Femur (tissue), 1 donor: Measurements from ENCODE around the gene KLHL28.
"Not testable (repeated sequence)": the region's sequence is repeated elsewhere in the genome, so short reads cannot be mapped to it uniquely, and the experiment has no call there.

ENCODE experiments used
- DNase-seq: peaks from one replicate; pipeline ENCODE4 v3.0.0-alpha.2; 2017

Gene KLHL28

DNA sequence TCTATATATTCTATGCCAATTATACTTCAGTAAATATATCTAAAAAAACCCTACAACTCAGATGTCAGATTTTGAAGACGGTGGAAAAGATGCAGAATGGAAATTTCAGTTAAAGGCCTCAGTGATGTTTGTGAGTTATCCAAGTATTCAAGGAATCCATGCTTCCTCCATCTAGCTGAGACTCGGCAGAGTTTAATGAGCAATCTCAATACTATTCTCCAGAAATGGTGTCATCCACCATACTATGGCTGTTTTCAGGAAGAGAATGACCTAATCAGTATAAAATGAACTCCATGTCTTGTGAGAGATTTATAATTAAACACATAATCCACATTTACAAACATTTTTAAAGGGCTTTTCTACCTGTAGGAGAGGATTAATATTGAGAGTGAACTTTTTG, 66.0 kb downstream of the KLHL28 start:
- DNase-seq: no peak

DNA sequence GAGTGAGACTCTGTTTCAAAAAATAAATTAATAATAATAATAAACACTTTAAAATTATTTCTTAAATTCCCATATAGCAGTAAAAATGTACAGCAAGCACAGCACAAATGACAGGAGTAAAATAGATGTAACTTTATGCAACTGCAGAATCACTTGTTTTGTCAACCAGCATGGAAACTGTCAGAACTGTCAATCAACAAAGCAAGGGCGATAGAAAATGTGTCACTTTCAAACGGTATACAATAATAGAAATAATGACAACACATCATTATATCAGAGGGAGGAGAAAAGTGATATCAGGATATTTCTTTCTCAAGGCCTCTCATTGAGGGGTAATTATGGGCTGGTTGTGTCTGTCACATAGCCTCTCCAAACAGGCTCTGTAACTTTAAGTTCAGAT, 68.2 kb downstream of the KLHL28 start:
- DNase-seq: no peak

DNA sequence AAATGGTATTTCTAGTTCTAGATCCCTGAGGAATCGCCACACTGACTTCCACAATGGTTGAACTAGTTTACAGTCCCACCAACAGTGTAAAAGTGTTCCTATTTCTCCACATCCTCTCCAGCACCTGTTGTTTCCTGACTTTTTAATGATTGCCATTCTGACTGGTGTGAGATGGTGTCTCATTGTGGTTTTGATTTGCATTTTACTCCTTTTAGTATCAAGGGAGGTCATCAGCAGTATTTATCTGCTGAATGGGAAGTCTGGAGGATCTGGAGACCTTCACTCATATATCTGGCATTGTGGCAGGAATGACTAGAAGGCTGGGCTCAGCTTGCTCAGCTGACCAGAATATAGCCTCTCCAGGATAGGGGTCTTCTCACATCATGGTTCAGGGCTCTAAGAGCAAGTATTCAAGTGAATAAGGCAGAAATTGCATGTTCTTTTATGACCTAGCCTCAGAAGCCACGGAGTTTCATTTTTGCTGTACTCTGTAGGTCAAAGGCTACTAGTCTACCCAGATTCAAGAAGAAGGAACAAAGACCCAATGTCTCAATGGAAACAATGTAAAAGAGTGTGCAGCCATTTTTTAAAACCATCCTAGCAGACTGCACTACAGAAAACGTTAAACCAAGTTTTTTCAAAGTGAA, 69.9 kb downstream of the KLHL28 start:
- not testable (repeated sequence) for DNase-seq

DNA sequence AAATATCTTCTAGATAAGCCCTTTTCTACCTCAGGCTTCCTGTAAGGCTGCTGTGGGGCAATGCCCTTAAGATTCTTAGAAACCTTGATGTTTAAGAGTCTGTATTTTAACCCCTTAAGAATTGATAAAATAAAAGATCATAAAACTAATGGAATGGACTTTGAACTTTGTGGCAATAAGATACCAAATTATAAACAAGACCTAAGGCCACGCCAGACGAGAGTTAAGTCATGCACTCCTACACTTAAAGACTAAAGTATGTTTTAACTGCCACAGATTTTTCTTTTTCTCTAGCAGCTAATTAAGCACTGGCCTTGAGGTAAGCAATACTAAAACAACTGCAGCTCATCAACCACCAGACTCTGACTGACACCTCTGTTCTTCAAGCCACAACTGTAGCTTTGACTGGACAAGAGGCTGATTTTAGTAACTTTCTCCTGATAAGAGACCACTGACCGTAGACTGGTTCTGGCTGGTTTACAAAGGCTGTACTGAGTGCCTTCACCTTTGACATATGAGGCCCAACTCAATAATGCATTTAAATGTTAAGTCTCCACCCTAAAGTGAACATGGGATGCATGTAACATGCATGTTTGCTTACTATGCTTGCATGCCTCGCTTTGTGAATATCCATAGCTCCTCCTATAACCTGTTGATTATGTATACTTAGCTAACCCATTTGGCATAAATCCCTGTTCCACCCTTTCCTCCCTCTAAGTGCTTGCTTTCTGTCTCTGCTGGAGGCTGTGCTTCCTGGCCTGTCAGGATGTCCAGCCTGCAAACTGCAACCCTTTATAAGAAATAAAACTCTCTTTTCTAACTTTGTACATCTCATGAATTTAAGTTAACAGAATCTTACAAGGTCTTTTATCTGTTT, 71.9 kb downstream of the KLHL28 start:
- no peak for DNase-seq

DNA sequence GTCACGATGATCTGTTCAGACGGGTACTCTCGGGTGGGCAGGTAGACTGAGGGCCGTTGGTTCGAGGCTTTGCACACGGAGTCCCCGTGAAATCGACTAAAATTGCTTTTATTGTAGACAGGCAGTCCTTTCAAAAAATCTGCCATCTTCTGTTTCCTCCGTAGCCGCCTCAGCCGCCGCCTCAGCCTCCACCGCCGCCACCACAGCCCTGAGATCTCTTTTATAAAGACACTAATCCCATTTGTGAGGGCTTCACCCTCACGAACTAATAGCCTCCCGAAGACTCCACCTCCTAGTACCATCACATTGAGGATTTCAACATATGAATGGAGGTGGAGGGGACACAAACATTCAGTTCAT, 74.2 kb downstream of the KLHL28 start:
- no peak for DNase-seq

DNA sequence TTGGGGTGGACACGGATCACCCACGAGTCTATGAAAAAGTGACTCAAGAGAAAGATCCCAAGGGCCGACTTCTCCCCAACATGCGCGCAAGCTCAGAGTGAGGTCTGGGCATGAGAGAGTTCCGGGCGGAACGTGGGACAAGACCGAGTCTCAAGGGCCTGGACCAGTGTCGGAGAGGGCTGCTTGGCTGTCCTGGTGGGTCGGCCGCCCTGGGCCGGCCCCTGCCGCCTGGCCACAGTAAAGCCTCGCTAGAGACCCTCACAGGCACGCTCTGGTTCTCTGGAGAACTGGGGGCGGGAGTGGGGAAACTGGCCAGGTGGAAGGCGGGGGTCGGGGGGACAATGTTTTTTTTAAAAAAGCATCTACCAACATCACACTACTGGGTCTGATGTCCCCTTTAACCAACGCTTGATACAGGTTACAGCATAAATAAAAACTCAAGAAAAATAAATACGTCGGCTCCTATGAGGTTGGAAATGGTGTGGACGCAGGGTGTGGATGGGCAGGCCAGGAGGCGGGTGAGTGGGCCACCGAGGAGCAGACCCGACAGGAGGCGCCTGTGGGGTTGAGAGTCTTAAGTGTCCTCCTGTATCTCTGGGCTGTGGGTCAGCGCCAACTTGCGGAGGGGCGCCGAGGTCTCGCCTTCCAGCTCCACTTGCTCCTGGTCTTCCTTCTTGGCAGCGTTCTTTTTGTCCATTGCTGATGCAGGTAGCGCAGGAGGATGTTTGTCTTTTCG, 74.7 kb downstream of the KLHL28 start:
- no peak for DNase-seq

DNA sequence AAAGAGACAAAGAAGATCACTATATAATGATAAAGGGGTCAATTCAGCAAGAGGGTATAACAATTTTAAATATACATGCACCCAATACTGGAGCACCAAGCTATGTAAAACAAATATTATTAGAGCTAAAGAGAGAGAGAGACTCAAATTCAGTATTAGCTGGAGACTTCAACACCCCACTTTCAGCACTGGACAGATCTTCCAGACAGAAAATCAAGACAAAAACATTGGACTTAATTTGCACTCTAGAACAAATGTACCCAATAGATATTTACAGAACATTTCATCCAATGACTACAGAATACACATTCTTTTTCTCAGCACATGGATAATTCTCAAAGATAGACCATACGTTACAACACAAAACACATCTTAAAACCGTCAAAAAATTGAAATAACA, 81.0 kb downstream of the KLHL28 start:
- DNase-seq: no peak
